ENCODE measurements around the gene MVD. TPM values are rescaled to one million over a fixed set of nuclear protein-coding genes. Genes with fewer than 3 reads are reported as not detected.

Gene MVD
- total and polyA plus RNA-seq, 2 of the 13 experiments (the other 11 are each of a cell fraction or from before 2014, with no cell fraction given), result 28.1 to 187 TPM

DNA sequence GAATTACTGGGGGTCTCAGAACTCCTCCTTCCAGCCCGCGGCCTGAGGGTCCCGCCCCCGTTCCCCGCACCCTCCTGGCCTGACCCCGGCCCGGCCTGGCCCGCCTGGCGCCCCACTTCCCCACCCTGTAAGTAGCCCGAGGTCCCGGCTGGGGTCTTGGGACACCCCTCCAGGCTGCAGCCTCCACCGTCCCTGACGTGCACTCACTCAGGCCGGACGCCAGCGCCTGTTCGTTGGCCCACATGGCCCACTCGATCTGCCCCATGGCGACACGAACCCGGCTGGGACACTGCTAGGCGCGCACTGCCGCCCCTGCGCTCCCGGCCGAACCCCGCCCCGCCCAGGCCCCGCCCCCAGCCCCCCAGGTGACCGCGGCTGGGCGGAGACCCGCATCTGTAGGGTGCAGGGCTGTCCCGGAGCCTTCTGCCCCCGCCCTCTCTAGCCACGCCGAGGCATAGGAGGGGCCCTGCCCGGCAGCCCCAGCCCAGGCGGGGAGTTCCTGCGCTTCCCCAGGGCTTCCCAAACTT lies 12.1 kb downstream of the MVD start, which contains the start of gene CYBA (continued):
- TF ChIP-seq, protein P1, sequence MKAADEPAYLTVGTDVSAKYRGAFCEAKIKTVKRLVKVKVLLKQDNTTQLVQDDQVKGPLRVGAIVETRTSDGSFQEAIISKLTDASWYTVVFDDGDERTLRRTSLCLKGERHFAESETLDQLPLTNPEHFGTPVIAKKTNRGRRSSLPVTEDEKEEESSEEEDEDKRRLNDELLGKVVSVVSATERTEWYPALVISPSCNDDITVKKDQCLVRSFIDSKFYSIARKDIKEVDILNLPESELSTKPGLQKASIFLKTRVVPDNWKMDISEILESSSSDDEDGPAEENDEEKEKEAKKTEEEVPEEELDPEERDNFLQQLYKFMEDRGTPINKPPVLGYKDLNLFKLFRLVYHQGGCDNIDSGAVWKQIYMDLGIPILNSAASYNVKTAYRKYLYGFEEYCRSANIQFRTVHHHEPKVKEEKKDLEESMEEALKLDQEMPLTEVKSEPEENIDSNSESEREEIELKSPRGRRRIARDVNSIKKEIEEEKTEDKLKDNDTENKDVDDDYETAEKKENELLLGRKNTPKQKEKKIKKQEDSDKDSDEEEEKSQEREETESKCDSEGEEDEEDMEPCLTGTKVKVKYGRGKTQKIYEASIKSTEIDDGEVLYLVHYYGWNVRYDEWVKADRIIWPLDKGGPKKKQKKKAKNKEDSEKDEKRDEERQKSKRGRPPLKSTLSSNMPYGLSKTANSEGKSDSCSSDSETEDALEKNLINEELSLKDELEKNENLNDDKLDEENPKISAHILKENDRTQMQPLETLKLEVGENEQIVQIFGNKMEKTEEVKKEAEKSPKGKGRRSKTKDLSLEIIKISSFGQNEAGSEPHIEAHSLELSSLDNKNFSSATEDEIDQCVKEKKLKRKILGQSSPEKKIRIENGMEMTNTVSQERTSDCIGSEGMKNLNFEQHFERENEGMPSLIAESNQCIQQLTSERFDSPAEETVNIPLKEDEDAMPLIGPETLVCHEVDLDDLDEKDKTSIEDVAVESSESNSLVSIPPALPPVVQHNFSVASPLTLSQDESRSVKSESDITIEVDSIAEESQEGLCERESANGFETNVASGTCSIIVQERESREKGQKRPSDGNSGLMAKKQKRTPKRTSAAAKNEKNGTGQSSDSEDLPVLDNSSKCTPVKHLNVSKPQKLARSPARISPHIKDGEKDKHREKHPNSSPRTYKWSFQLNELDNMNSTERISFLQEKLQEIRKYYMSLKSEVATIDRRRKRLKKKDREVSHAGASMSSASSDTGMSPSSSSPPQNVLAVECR (CRISPR knock-in tag; IDR thresholded peaks at IDR 0.05; ENCODE audit: borderline replicate concordance), result peak; percentile 80
- TF ChIP-seq ZNF34 (CRISPR knock-in tag; IDR thresholded peaks at IDR 0.05; ENCODE audit: borderline replicate concordance), result no peak
- TF ChIP-seq KLF12 (CRISPR knock-in tag; IDR thresholded peaks at IDR 0.05; ENCODE audit: borderline replicate concordance), result 0 out of 2 replicates have a peak, but pooled peaks have one; percentile 62
- TF ChIP-seq NBN (conservative IDR thresholded peaks at IDR 0.05), result no peak
- no peak for TF ChIP-seq ZSCAN21 (CRISPR knock-in tag; IDR thresholded peaks at IDR 0.05; ENCODE audit: borderline replicate concordance)
- TF ChIP-seq HOXA7 (CRISPR knock-in tag; IDR thresholded peaks at IDR 0.05), result 0 out of 2 replicates have a peak, but pooled peaks have one; percentile 47
- 0 out of 2 replicates have a peak, but pooled peaks have one; percentile 52 for TF ChIP-seq ZSCAN20 (CRISPR knock-in tag; IDR thresholded peaks at IDR 0.05; ENCODE audit: borderline replicate concordance)
- peak; percentile 28; the same call in 1 of the 2 replicates for TF ChIP-seq ZNF674 (CRISPR knock-in tag; IDR thresholded peaks at IDR 0.05; ENCODE audit: low read depth)
- TF ChIP-seq ARNT2 (CRISPR knock-in tag; IDR thresholded peaks at IDR 0.05; ENCODE audit: low read depth), result peak; percentile 76
- TF ChIP-seq, protein P2, sequence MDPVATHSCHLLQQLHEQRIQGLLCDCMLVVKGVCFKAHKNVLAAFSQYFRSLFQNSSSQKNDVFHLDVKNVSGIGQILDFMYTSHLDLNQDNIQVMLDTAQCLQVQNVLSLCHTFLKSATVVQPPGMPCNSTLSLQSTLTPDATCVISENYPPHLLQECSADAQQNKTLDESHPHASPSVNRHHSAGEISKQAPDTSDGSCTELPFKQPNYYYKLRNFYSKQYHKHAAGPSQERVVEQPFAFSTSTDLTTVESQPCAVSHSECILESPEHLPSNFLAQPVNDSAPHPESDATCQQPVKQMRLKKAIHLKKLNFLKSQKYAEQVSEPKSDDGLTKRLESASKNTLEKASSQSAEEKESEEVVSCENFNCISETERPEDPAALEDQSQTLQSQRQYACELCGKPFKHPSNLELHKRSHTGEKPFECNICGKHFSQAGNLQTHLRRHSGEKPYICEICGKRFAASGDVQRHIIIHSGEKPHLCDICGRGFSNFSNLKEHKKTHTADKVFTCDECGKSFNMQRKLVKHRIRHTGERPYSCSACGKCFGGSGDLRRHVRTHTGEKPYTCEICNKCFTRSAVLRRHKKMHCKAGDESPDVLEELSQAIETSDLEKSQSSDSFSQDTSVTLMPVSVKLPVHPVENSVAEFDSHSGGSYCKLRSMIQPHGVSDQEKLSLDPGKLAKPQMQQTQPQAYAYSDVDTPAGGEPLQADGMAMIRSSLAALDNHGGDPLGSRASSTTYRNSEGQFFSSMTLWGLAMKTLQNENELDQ (CRISPR knock-in tag; IDR thresholded peaks at IDR 0.05; ENCODE audit: borderline replicate concordance), result no peak
- TF ChIP-seq ZNF431 (CRISPR knock-in tag; IDR thresholded peaks at IDR 0.05; ENCODE audit: borderline replicate concordance, low read depth), result peak; percentile 32; the same call in 1 of the 2 replicates
- TF ChIP-seq, protein P3, sequence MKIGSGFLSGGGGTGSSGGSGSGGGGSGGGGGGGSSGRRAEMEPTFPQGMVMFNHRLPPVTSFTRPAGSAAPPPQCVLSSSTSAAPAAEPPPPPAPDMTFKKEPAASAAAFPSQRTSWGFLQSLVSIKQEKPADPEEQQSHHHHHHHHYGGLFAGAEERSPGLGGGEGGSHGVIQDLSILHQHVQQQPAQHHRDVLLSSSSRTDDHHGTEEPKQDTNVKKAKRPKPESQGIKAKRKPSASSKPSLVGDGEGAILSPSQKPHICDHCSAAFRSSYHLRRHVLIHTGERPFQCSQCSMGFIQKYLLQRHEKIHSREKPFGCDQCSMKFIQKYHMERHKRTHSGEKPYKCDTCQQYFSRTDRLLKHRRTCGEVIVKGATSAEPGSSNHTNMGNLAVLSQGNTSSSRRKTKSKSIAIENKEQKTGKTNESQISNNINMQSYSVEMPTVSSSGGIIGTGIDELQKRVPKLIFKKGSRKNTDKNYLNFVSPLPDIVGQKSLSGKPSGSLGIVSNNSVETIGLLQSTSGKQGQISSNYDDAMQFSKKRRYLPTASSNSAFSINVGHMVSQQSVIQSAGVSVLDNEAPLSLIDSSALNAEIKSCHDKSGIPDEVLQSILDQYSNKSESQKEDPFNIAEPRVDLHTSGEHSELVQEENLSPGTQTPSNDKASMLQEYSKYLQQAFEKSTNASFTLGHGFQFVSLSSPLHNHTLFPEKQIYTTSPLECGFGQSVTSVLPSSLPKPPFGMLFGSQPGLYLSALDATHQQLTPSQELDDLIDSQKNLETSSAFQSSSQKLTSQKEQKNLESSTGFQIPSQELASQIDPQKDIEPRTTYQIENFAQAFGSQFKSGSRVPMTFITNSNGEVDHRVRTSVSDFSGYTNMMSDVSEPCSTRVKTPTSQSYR (CRISPR knock-in tag; IDR thresholded peaks at IDR 0.05; ENCODE audit: borderline replicate concordance), result peak; percentile 34; the same call in 1 of the 2 replicates
- TF ChIP-seq MTF2 (CRISPR knock-in tag; IDR thresholded peaks at IDR 0.05; ENCODE audit: borderline replicate concordance), result peak; percentile 72; the same call in 1 of the 2 replicates
- TF ChIP-seq ZNF558 (CRISPR knock-in tag; IDR thresholded peaks at IDR 0.05; ENCODE audit: borderline replicate concordance), result no peak
- TF ChIP-seq PHF20 (CRISPR knock-in tag; IDR thresholded peaks at IDR 0.05), result peak; percentile 49; the same call in 1 of the 2 replicates
- no peak for TF ChIP-seq MEIS1 (CRISPR knock-in tag; IDR thresholded peaks at IDR 0.05; ENCODE audit: borderline replicate concordance)
- TF ChIP-seq EP300 (IDR thresholded peaks at IDR 0.05; ENCODE audit: low read depth in 2 of 2, low read length in 2 of 2), result no peak
- TF ChIP-seq EP300 (CRISPR knock-in tag; IDR thresholded peaks at IDR 0.05; ENCODE audit: borderline replicate concordance), result no peak

Measured in HepG2 (cell line).